Skeletal muscle tissue (tissue), 4 donors: Measurements from ENCODE around the gene ASB18. TPM values are rescaled to one million over a fixed set of nuclear protein-coding genes. Genes with fewer than 3 reads are reported as not detected.

ENCODE experiments used
- H3K27ac ChIP-seq: one replicate; pipeline ENCODE4 v1.7.0; 2013; ENCODE audit warnings: mild to moderate bottlenecking, low read depth, low read length, inconsistent platforms
- H3K27me3 ChIP-seq, 3 donors: one replicate each; pipeline ENCODE4 v1.7.0; 2013; ENCODE audit warnings: low read length in 3 of 3; ENCODE audit not compliant: control insufficient read depth in 3 of 3, insufficient read depth in 3 of 3
- H3K36me3 ChIP-seq, 3 donors: one replicate each; pipeline ENCODE4 v1.7.0; 2013; ENCODE audit warnings: low read length in 3 of 3; ENCODE audit not compliant: control insufficient read depth in 3 of 3, insufficient read depth in 3 of 3
- H3K4me1 ChIP-seq, 3 donors: one replicate each; pipeline ENCODE4 v1.7.0; 2013; ENCODE audit warnings: low read length in 3 of 3, mild to moderate bottlenecking in 3 of 3; ENCODE audit not compliant: control insufficient read depth in 3 of 3, insufficient read depth in 3 of 3
- H3K4me3 ChIP-seq, 3 donors: one replicate each; pipeline ENCODE4 v1.7.0; 2013; ENCODE audit warnings: low read length in 3 of 3
- H3K9ac ChIP-seq, 3 donors: one replicate each; pipeline ENCODE4 v1.7.0; 2013; ENCODE audit warnings: low read length in 3 of 3, mild to moderate bottlenecking in 3 of 3, moderate library complexity in 2 of 3, low read depth in 1 of 3
- H3K9me3 ChIP-seq, 3 donors: one replicate each; pipeline ENCODE4 v1.7.0; 2013; ENCODE audit warnings: low read length in 3 of 3; ENCODE audit not compliant: control insufficient read depth in 3 of 3
- total RNA-seq: library from RNA; depleted of rRNA; stranded (reverse); fragments of >200 nt; gene quantifications from one replicate; pipeline ENCODE4 v1.2.3, GENCODE V29; 2014
- donor health status: Osteomylitis.

The ASB18 gene
- total RNA-seq, 1 donor from 2014 or later: 3.1 TPM

- H3K9ac ChIP-seq: no peak overlapping the region
- H3K27ac ChIP-seq: no peak overlapping the region
- H3K4me1 ChIP-seq: peaks cover 16 to 23% (median 18%) of the 10 kb centered on the region in 3 donors
- peaks cover 72 to 86% (median 74%) of the 10 kb centered on the region in 3 donors for H3K27me3 ChIP-seq
- H3K36me3 ChIP-seq: no peaks in the 10 kb centered on the region
- no peak overlapping the region for H3K4me3 ChIP-seq
- H3K9me3 ChIP-seq: no peaks in the 10 kb centered on the region
These were observed 102.0 kb downstream of the ASB18 start for GRCh38 chr2:236162031-236162845.

GRCh38 chr2:236161531-236161930 lies 102.7 kb downstream of the ASB18 start:
- no peaks in the 10 kb centered on the region for H3K36me3 ChIP-seq
- H3K27ac ChIP-seq: no peak overlapping the region
- peaks cover 65 to 79% (median 68%) of the 10 kb centered on the region in 3 donors for H3K27me3 ChIP-seq
- H3K4me1 ChIP-seq: peaks cover 11 to 17% (median 13%) of the 10 kb centered on the region in 3 donors
- no peak overlapping the region for H3K9ac ChIP-seq
- H3K9me3 ChIP-seq: no peaks in the 10 kb centered on the region
- H3K4me3 ChIP-seq: no peak overlapping the region

DNA sequence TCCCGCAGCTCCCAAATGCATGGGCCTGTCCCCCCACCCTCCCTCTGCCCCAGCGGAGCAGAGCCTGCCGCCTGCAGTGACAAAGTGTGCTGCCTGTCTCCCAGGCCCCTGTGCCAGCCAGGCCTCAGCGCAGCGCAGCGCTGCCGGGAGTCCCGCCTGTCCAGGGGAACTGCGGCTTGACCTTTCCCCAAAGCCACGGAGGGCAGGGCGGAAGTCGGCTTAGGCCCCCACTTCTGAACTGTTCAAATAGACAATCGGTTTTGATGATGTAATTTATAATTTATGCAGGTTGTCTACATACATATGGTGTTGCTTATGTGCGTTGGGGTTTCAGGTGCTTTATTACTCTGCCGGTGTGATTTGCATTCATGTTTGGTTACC lies 103.1 kb downstream of the ASB18 start:
- Histone ChIP-seq H3K27me3 (peaks cover 61 to 74% (median 66%) of the 10 kb centered on the region in 3 donors), H3K4me3 (no peak overlapping the region), H3K27ac (no peak overlapping the region), H3K9ac (no peak overlapping the region), H3K9me3 (no peaks in the 10 kb centered on the region), H3K4me1 (peaks cover 10 to 13% (median 11%) of the 10 kb centered on the region in 3 donors), H3K36me3 (no peaks in the 10 kb centered on the region)

GRCh38 chr2:236160366-236161081 lies 103.7 kb downstream of the ASB18 start:
- peaks cover 9 to 11% (median 10%) of the 10 kb centered on the region in 3 donors for H3K4me1 ChIP-seq
- no peak overlapping the region for H3K4me3 ChIP-seq
- H3K9ac ChIP-seq: no peak overlapping the region
- no peaks in the 10 kb centered on the region for H3K9me3 ChIP-seq
- H3K36me3 ChIP-seq: no peaks in the 10 kb centered on the region
- peaks cover 55 to 69% (median 61%) of the 10 kb centered on the region in 3 donors for H3K27me3 ChIP-seq
- no peak overlapping the region for H3K27ac ChIP-seq

DNA sequence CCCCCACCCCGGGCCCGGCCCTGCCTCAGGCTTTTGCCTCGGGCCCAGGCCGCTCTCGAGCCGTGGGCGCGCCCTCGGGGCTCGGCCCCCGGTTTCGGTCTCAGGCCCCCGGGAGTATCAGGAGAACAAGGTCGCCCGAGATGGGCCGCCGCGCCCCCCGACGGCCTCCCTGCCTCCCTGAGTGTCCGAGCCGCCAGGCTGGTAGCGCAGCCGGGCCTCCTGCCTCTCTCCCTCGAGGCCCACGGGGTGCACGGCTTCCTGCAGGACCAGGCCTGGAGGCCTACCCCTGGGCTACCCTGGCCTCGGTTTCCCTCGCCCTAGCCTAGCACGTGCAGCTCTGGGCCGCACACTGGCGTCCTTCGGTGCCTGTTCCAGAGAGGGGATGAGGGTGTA lies 104.4 kb downstream of the ASB18 start:
- no peak overlapping the region for H3K27ac ChIP-seq
- no peak overlapping the region for H3K4me3 ChIP-seq
- H3K9me3 ChIP-seq: no peaks in the 10 kb centered on the region
- peaks cover 48 to 61% (median 54%) of the 10 kb centered on the region in 3 donors for H3K27me3 ChIP-seq
- no peak overlapping the region for H3K9ac ChIP-seq
- H3K36me3 ChIP-seq: no peaks in the 10 kb centered on the region
- H3K4me1 ChIP-seq: peaks cover 7 to 9% (median 7%) of the 10 kb centered on the region in 3 donors

DNA sequence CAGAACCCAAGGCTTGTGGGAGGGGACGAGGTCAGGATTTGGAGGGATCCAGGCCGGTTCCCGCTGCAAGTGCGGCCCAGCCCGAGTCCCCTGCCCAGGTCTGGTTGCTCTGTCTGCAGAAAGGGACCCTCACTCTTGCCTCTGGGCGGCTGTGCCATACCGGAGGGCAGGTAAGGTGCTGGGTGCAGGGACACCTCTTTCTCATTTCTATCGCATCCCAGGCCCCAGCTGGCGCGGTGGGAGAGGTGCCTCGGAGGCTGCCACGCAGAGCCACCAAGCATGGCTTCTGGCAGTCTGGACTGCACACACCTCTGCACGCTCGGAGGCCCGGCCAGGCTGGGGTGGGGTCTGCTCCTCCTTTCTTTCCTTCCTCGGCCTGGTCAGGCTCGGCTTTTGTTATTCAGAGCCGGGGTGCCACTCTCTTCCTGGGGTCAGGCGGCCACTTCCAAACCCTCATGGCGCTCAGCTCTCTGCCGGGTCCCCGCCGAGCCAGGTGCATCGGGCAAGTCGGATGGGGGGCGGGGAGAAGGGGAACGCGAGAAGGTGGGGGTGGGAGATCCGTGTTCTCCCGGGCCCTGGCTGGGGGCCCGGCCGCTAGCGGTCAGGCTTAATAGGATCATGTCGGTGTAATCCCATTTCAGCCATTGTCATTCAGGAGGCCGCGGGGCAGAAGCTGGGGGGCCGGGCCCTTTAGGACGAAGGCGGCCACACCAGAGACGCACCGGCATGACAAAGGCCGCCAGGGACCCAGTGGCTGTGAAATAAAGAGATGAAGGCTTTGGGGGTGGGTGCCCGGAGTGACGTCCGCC lies 105.0 kb downstream of the ASB18 start:
- Histone ChIP-seq H3K27ac (no peak overlapping the region), H3K9me3 (no peaks in the 10 kb centered on the region), H3K4me1 (peaks cover under 1 to 4% (median under 1%) of the 10 kb centered on the region in 3 donors), H3K4me3 (no peak overlapping the region), H3K27me3 (peaks cover 42 to 55% (median 48%) of the 10 kb centered on the region in 3 donors), H3K9ac (no peak overlapping the region), H3K36me3 (no peaks in the 10 kb centered on the region)

- H3K9me3 ChIP-seq: peaks cover 0 to 3% (median 2%) of the 10 kb centered on the region in 3 donors
- no peaks in the 10 kb centered on the region for H3K36me3 ChIP-seq
- no peaks in the 10 kb centered on the region for H3K4me1 ChIP-seq
- H3K4me3 ChIP-seq: no peak overlapping the region
- no peak overlapping the region for H3K27ac ChIP-seq
- no peak overlapping the region for H3K9ac ChIP-seq
- H3K27me3 ChIP-seq: peaks cover 32 to 43% (median 37%) of the 10 kb centered on the region in 3 donors
These were observed 106.2 kb downstream of the ASB18 start for GRCh38 chr2:236157815-236158498.

DNA sequence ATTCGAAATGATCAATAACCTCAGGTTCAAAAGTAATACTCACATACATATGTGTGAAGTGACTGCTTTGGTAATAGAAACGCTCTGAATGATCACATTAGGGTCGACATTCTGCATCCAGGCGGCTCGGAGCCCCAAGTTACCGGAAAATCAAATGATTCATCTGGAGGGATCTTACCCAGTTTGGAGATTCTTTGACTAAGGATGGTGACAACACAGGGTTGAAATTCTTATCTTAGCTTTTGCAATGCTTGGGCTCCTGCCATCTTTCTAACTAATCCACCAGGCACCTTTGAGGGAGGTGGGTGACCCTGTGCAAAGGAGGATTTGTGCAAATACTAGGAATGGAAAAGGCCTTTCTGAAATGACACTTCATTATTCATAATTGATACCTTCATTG lies 106.8 kb downstream of the ASB18 start:
- no peaks in the 10 kb centered on the region for H3K4me1 ChIP-seq
- H3K9me3 ChIP-seq: peaks cover 0 to 3% (median 2%) of the 10 kb centered on the region in 3 donors
- no peak overlapping the region for H3K9ac ChIP-seq
- no peaks in the 10 kb centered on the region for H3K36me3 ChIP-seq
- no peak overlapping the region for H3K4me3 ChIP-seq
- H3K27me3 ChIP-seq: peaks cover 26 to 37% (median 32%) of the 10 kb centered on the region in 3 donors
- no peak overlapping the region for H3K27ac ChIP-seq

GRCh38 chr2:236156860-236157194 lies 107.4 kb downstream of the ASB18 start:
- Histone ChIP-seq H3K4me3 (no peak overlapping the region), H3K27ac (no peak overlapping the region), H3K4me1 (no peaks in the 10 kb centered on the region), H3K36me3 (no peaks in the 10 kb centered on the region), H3K9ac (no peak overlapping the region), H3K9me3 (peaks cover 0 to 3% (median 2%) of the 10 kb centered on the region in 3 donors), H3K27me3 (peaks cover 21 to 32% (median 27%) of the 10 kb centered on the region in 3 donors)
